Panc1 (cell line): ENCODE data around the gene TNFRSF25. TPM values are rescaled to one million over a fixed set of nuclear protein-coding genes. Genes with fewer than 3 reads are reported as not detected.

Experiments
- ATAC-seq: fragments of 200-7000 bp; cut with Tn5 transposase; 2 replicates; pipeline ENCODE4 v1.9.1; 2020; ENCODE audit warnings: mild to moderate bottlenecking, moderate library complexity
- BruUV-seq: library from RNA; stranded (reverse); fragments of 400-500 nt; replicated peaks from 2 replicates; lab custom pipeline; 2021; lab: Mats Ljungman, UMichigan
- CTCF ChIA-PET: fragments of 300-600 bp; sonication (Branson Sonifier 250); formaldehyde crosslinking; loops from one replicate; lab custom pipeline; 2022; ENCODE audit warnings: antibody characterized with exemption; lab: Charles Lee
- POLR2A ChIA-PET: fragments of 300-600 bp; sonication (Branson Sonifier 250); formaldehyde crosslinking; loops from one replicate; lab custom pipeline; 2022; ENCODE audit warnings: antibody characterized with exemption; lab: Charles Lee
- DNase-seq: peaks from one replicate; pipeline ENCODE4 v3.0.0-alpha.2; 2010; ENCODE audit warnings: low read depth, low spot score
- H3K27ac ChIP-seq: 2 replicates; pipeline ENCODE4 v1.5.1; 2011; ENCODE audit warnings: mild to moderate bottlenecking, low read length, inconsistent platforms
- H3K27me3 ChIP-seq: fragments of 200-500 bp; sonication (Bioruptor generic); 2 replicates; pipeline ENCODE4 v1.6.0; 2014; ENCODE audit warnings: low read length, inconsistent platforms; ENCODE audit not compliant: control insufficient read depth, insufficient read depth
- H3K36me3 ChIP-seq: fragments of 200-500 bp; sonication (Bioruptor generic); 2 replicates; pipeline ENCODE4 v1.5.1; 2014; ENCODE audit warnings: inconsistent platforms, mild to moderate bottlenecking, low read length, moderate library complexity; ENCODE audit not compliant: control insufficient read depth, insufficient read depth
- H3K4me1 ChIP-seq: 2 replicates; pipeline ENCODE4 v1.5.1; 2011; ENCODE audit warnings: inconsistent platforms, mild to moderate bottlenecking, low read length, moderate library complexity; ENCODE audit not compliant: control insufficient read depth, insufficient read depth
- H3K4me3 ChIP-seq, 2 experiments: 2 replicates each; pipeline ENCODE4 v1.5.1; 2011 to 2012; ENCODE audit warnings: low read depth in 2 of 2, low read length in 2 of 2, mild to moderate bottlenecking in 2 of 2, inconsistent platforms in 1 of 2, moderate library complexity in 1 of 2
- H3K9me3 ChIP-seq: fragments of 200-500 bp; sonication (Bioruptor generic); 2 replicates; pipeline ENCODE4 v1.5.1; 2014; ENCODE audit warnings: low read depth, mild to moderate bottlenecking, inconsistent platforms, low read length, moderate library complexity; ENCODE audit not compliant: control insufficient read depth, insufficient read depth
- POLR2AphosphoS5 ChIP-seq: IDR thresholded peaks from 2 replicates; pipeline ENCODE4 v1.6.1; 2012; ENCODE audit warnings: mild to moderate bottlenecking, low read depth, low read length, moderate library complexity
- SIN3A ChIP-seq: IDR thresholded peaks from 2 replicates; pipeline ENCODE4 v1.6.1; 2012; ENCODE audit warnings: low read depth, mild to moderate bottlenecking, low read length, moderate library complexity, borderline replicate concordance; ENCODE audit not compliant: insufficient read depth
- TCF7L2 ChIP-seq: IDR thresholded peaks from 2 replicates; pipeline ENCODE4 v1.6.1; 2011; ENCODE audit warnings: mild to moderate bottlenecking, low read depth, low read length, inconsistent platforms
- in situ Hi-C: cut with HindIII; loops from 2 replicates; pipeline ENCODE4 v1.10.0; 2016; ENCODE audit warnings: low sequenced_read_pairs, low pct_unique_long_range_greater_than_20kb
- intact Hi-C: fragments of 100-400 bp; cut with micrococcal nuclease; formaldehyde crosslinking; loops from one replicate; pipeline ENCODE4 v1.10.0; 2022; ENCODE audit not compliant: unreplicated experiment
- total RNA-seq: library from RNA; stranded (reverse); gene quantifications from one replicate; pipeline ENCODE4 v1.2.1, GENCODE V29; 2021; ENCODE audit not compliant: unreplicated experiment
- TF ChIP-seq, protein P1 (sequence below): fragments of 450-650 bp; IDR thresholded peaks from 2 replicates; pipeline ENCODE4 v1.5.1; 2017; ENCODE audit warnings: mild to moderate bottlenecking
- TF ChIP-seq, protein P2 (sequence below), 2 experiments: IDR thresholded peaks; 2 replicates each; pipeline ENCODE4 v1.6.1; 2011 to 2012; ENCODE audit warnings: low read depth in 2 of 2, control low read depth in 1 of 2, low read length in 1 of 2, mild to moderate bottlenecking in 1 of 2, moderate library complexity in 1 of 2; ENCODE audit not compliant: insufficient read depth in 1 of 2

The TNFRSF25 gene
- total RNA-seq, 1 experiment from 2014 or later, result 7.0 TPM

DNA sequence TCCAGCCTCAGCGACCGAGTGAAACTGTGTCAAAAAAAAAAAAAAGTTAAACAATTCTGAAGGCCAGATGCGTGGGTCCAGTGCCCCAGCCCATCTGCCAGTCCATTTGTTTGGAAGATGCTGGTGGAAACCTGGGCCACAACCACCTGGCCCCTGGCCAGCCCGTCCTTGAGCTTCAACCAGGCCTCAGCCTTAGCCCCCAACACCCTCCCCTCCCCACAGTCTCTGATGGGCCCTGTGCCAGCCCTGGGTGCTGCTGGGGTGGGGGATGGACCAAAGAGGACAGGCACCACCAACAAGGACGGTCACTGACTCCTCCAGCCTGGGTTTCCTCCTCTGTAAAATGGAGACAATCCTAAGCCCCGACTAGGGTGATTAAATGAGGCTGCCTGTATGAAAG, 45.1 kb upstream of the TNFRSF25 start:
- intact Hi-C loops, result no loop called here
- ChIA-PET CTCF (no interaction called here), POLR2A (no interaction called here)
- DNase-seq (no peak), ATAC-seq (no peak)
- H3K27ac ChIP-seq, result no peak overlapping the region
- H3K9me3 ChIP-seq, result no peaks in the 10 kb centered on the region
- H3K4me1 ChIP-seq, result no peaks in the 10 kb centered on the region
- H3K27me3 ChIP-seq, result no peaks in the 10 kb centered on the region
- no TSS peak for BruUV-seq
- TF ChIP-seq, protein P1, sequence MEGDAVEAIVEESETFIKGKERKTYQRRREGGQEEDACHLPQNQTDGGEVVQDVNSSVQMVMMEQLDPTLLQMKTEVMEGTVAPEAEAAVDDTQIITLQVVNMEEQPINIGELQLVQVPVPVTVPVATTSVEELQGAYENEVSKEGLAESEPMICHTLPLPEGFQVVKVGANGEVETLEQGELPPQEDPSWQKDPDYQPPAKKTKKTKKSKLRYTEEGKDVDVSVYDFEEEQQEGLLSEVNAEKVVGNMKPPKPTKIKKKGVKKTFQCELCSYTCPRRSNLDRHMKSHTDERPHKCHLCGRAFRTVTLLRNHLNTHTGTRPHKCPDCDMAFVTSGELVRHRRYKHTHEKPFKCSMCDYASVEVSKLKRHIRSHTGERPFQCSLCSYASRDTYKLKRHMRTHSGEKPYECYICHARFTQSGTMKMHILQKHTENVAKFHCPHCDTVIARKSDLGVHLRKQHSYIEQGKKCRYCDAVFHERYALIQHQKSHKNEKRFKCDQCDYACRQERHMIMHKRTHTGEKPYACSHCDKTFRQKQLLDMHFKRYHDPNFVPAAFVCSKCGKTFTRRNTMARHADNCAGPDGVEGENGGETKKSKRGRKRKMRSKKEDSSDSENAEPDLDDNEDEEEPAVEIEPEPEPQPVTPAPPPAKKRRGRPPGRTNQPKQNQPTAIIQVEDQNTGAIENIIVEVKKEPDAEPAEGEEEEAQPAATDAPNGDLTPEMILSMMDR, result no peak
- no peak for TF ChIP-seq SIN3A
- TF ChIP-seq TCF7L2, result no peak
- TF ChIP-seq POLR2AphosphoS5, result no peak
- TF ChIP-seq, protein P2, sequence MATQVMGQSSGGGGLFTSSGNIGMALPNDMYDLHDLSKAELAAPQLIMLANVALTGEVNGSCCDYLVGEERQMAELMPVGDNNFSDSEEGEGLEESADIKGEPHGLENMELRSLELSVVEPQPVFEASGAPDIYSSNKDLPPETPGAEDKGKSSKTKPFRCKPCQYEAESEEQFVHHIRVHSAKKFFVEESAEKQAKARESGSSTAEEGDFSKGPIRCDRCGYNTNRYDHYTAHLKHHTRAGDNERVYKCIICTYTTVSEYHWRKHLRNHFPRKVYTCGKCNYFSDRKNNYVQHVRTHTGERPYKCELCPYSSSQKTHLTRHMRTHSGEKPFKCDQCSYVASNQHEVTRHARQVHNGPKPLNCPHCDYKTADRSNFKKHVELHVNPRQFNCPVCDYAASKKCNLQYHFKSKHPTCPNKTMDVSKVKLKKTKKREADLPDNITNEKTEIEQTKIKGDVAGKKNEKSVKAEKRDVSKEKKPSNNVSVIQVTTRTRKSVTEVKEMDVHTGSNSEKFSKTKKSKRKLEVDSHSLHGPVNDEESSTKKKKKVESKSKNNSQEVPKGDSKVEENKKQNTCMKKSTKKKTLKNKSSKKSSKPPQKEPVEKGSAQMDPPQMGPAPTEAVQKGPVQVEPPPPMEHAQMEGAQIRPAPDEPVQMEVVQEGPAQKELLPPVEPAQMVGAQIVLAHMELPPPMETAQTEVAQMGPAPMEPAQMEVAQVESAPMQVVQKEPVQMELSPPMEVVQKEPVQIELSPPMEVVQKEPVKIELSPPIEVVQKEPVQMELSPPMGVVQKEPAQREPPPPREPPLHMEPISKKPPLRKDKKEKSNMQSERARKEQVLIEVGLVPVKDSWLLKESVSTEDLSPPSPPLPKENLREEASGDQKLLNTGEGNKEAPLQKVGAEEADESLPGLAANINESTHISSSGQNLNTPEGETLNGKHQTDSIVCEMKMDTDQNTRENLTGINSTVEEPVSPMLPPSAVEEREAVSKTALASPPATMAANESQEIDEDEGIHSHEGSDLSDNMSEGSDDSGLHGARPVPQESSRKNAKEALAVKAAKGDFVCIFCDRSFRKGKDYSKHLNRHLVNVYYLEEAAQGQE (IDR thresholded peaks at IDR 0.05; ENCODE audit: insufficient read depth in 1 of 2, low read depth in 2 of 2, low read length in 1 of 2), result no peak
- H3K36me3 ChIP-seq, result no peaks in the 10 kb centered on the region
- in situ Hi-C loops, result no loop called here
- no peak overlapping the region for H3K4me3 ChIP-seq

DNA sequence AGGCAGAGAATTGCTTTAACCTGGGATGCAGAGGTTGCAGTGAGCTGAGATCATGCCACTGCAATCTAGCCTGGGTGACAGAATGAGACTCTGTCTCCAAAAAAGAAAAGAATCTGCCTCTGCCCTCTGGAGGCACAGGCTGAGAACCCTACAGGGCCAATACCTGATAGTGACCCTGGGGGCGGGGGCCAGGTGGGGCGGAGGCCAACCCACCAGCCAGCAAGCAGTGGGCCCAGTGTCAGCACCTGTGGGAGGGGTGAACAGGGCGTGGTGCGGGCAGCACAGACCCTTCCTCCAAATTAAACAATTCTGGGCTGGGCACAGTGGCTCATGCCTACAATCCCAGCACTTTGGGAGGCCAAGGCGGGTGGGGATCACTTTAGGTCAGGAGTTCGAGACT, 44.5 kb upstream of the TNFRSF25 start:
- ATAC-seq (no peak), DNase-seq (no peak)
- H3K4me3 ChIP-seq, result no peak overlapping the region
- H3K9me3 ChIP-seq, result no peaks in the 10 kb centered on the region
- in situ Hi-C loops (no loop called here), intact Hi-C loops (no loop called here)
- H3K27me3 ChIP-seq, result no peaks in the 10 kb centered on the region
- ChIA-PET POLR2A (no interaction called here), CTCF (no interaction called here)
- TF ChIP-seq TCF7L2 (no peak), POLR2AphosphoS5 (no peak)
- TF ChIP-seq, protein P2 (IDR thresholded peaks at IDR 0.05; ENCODE audit: insufficient read depth in 1 of 2, low read depth in 2 of 2, low read length in 1 of 2), result no peak
- TF ChIP-seq, protein P1, result no peak
- no peaks in the 10 kb centered on the region for H3K36me3 ChIP-seq
- H3K27ac ChIP-seq, result no peak overlapping the region
- no peaks in the 10 kb centered on the region for H3K4me1 ChIP-seq
- no TSS peak for BruUV-seq
